OCI-LY7 (cell line): Measurements from ENCODE around the gene CYP4F2. TPM values are rescaled to one million over a fixed set of nuclear protein-coding genes. Genes with fewer than 3 reads are reported as not detected.
A peak's percentile ranks its signal among the peaks of the same experiment; 100 is the strongest.
"Not testable (repeated sequence)": the region's sequence is repeated elsewhere in the genome, so short reads cannot be mapped to it uniquely, and the experiment has no call there.

ENCODE experiments used
- BruUV-seq: library from RNA; stranded (reverse); fragments of 400-500 nt; replicated peaks from 2 replicates; lab custom pipeline; 2021; lab: Mats Ljungman, UMichigan
- CTCF ChIA-PET: fragments of 300-600 bp; sonication (Branson Sonifier 250); formaldehyde crosslinking; loops from one replicate; lab custom pipeline; 2022; ENCODE audit warnings: antibody characterized with exemption; ENCODE audit not compliant: unreplicated experiment; lab: Charles Lee
- POLR2A ChIA-PET: fragments of 300-600 bp; sonication (Branson Sonifier 250); formaldehyde crosslinking; loops from one replicate; lab custom pipeline; 2022; ENCODE audit warnings: antibody characterized with exemption; lab: Charles Lee
- DNase-seq: peaks from one replicate; pipeline ENCODE4 v3.0.0-alpha.2; 2015; ENCODE audit warnings: low spot score
- H2AFZ ChIP-seq: fragments of 200-600 bp; sonication (generic), shearing (Covaris generic); 2 replicates; pipeline ENCODE4 v1.6.1; 2014; ENCODE audit warnings: mild to moderate bottlenecking, antibody characterized with exemption, low read length, moderate library complexity
- H3K27ac ChIP-seq: fragments of 200-600 bp; sonication (generic); 2 replicates; pipeline ENCODE4 v1.5.1; 2014; ENCODE audit warnings: mixed run types, low read depth, mild to moderate bottlenecking, moderate library complexity, low read length, inconsistent platforms; ENCODE audit not compliant: poor library complexity, severe bottlenecking
- H3K36me3 ChIP-seq: fragments of 200-600 bp; sonication (generic); 2 replicates; pipeline ENCODE4 v1.6.1; 2014; ENCODE audit warnings: mild to moderate bottlenecking, antibody characterized with exemption, low read length, moderate library complexity, mixed read lengths; ENCODE audit not compliant: insufficient read depth
- H3K4me1 ChIP-seq: fragments of 200-600 bp; sonication (generic); 2 replicates; pipeline ENCODE4 v1.5.1; 2014; ENCODE audit warnings: mild to moderate bottlenecking, low read length; ENCODE audit not compliant: insufficient read depth, poor library complexity, severe bottlenecking
- H3K4me2 ChIP-seq: fragments of 200-600 bp; sonication (generic); 2 replicates; pipeline ENCODE4 v1.6.1; 2014; ENCODE audit warnings: mild to moderate bottlenecking, low read length
- H3K4me3 ChIP-seq: fragments of 200-600 bp; sonication (generic); 2 replicates; pipeline ENCODE4 v1.5.1; 2014; ENCODE audit warnings: mild to moderate bottlenecking, low read depth, low read length; ENCODE audit not compliant: poor library complexity, severe bottlenecking
- H3K79me2 ChIP-seq: fragments of 200-600 bp; sonication (generic); 2 replicates; pipeline ENCODE4 v1.6.1; 2016; ENCODE audit warnings: low read depth, mild to moderate bottlenecking, low read length, moderate library complexity, mixed read lengths; ENCODE audit not compliant: insufficient read depth
- H3K9me2 ChIP-seq: fragments of 200-600 bp; sonication (generic); 2 replicates; pipeline ENCODE4 v1.6.1; 2016; ENCODE audit warnings: mild to moderate bottlenecking, low read length, mixed read lengths; ENCODE audit not compliant: insufficient read depth
- H3K9me3 ChIP-seq: fragments of 200-600 bp; sonication (generic); 2 replicates; pipeline ENCODE4 v1.6.1; 2014; ENCODE audit warnings: mild to moderate bottlenecking, mixed run types, low read length, mixed read lengths
- H4K20me1 ChIP-seq: fragments of 200-600 bp; sonication (generic); 2 replicates; pipeline ENCODE4 v1.6.1; 2014; ENCODE audit warnings: mild to moderate bottlenecking, antibody characterized with exemption, low read length, moderate library complexity, mixed read lengths; ENCODE audit not compliant: insufficient read depth
- EZH2phosphoT487 ChIP-seq: fragments of 200-600 bp; sonication (generic); IDR thresholded peaks from 2 replicates; pipeline ENCODE4 v1.6.1; 2018; ENCODE audit warnings: low read depth, borderline replicate concordance, mild to moderate bottlenecking, mixed run types, antibody characterized with exemption, low read length, moderate library complexity, mixed read lengths
- intact Hi-C: fragments of 100-400 bp; cut with micrococcal nuclease; formaldehyde crosslinking; loops from one replicate; pipeline ENCODE4 v1.10.0; 2022; ENCODE audit not compliant: unreplicated experiment
- total RNA-seq, 2 experiments: library from RNA; depleted of rRNA in 1 of 2; stranded (reverse); fragments of >200 nt in 1 of 2; shearing (Covaris generic) in 1 of 2; gene quantifications; 2 replicates each; pipeline ENCODE4 v1.2.3, GENCODE V29; 2014 to 2022
- TF ChIP-seq, protein P1 (sequence below): fragments of 200-600 bp; sonication (generic); conservative IDR thresholded peaks from 2 replicates; pipeline ENCODE4 v1.5.1; 2014; ENCODE audit warnings: mild to moderate bottlenecking, antibody characterized with exemption, low read length, moderate library complexity, mixed read lengths

CYP4F2 gene
- total RNA-seq, 2 experiments from 2014 or later = not detected

DNA sequence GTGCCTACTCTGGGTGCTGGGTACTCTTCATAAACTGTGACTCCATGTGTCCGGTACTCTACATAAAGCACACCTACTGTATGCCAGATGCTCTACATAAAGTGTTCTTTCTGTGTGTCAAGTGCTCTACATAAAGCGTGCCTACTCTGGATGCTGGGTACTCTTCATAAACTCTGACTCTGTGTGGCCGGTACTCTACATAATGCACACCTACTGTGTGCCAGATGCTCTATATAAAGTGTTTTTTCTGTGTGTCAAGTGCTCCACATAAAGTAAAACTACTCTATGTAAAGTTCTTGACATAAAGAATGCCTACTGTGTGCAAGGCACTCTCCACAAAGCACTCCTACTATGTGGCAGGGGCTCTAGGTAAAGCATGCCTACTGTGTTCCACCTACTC, 38.3 kb upstream of the CYP4F2 start:
- Histone ChIP-seq H3K9me2 (no peaks in the 10 kb centered on the region), H3K4me1 (no peaks in the 10 kb centered on the region), H3K27ac (no peak overlapping the region), H3K9me3 (no peaks in the 10 kb centered on the region), H3K4me2 (no peak overlapping the region), H2AFZ (no peak overlapping the region), H3K36me3 (no peaks in the 10 kb centered on the region), H4K20me1 (no peaks in the 10 kb centered on the region), H3K79me2 (no peaks in the 10 kb centered on the region), H3K4me3 (no peak overlapping the region)
- intact Hi-C loops = no loop called here
- no peak for TF ChIP-seq EZH2phosphoT487
- TF ChIP-seq, protein P1, sequence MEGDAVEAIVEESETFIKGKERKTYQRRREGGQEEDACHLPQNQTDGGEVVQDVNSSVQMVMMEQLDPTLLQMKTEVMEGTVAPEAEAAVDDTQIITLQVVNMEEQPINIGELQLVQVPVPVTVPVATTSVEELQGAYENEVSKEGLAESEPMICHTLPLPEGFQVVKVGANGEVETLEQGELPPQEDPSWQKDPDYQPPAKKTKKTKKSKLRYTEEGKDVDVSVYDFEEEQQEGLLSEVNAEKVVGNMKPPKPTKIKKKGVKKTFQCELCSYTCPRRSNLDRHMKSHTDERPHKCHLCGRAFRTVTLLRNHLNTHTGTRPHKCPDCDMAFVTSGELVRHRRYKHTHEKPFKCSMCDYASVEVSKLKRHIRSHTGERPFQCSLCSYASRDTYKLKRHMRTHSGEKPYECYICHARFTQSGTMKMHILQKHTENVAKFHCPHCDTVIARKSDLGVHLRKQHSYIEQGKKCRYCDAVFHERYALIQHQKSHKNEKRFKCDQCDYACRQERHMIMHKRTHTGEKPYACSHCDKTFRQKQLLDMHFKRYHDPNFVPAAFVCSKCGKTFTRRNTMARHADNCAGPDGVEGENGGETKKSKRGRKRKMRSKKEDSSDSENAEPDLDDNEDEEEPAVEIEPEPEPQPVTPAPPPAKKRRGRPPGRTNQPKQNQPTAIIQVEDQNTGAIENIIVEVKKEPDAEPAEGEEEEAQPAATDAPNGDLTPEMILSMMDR = no peak
- no peak for DNase-seq
- POLR2A ChIA-PET = no interaction called here
- no TSS peak for BruUV-seq
- CTCF ChIA-PET = no interaction called here

- BruUV-seq = no TSS peak
- H4K20me1 ChIP-seq = no peaks in the 10 kb centered on the region
- no peaks in the 10 kb centered on the region for H3K4me1 ChIP-seq
- no peak overlapping the region for H3K4me2 ChIP-seq
- no peak overlapping the region for H2AFZ ChIP-seq
- no peak for TF ChIP-seq EZH2phosphoT487
- TF ChIP-seq, protein P1 = no peak
- no peaks in the 10 kb centered on the region for H3K79me2 ChIP-seq
- intact Hi-C loops = no loop called here
- ChIA-PET POLR2A (no interaction called here), CTCF (no interaction called here)
- H3K9me2 ChIP-seq = no peaks in the 10 kb centered on the region
- H3K27ac ChIP-seq = no peak overlapping the region
- H3K4me3 ChIP-seq = no peak overlapping the region
- DNase-seq = no peak
- no peaks in the 10 kb centered on the region for H3K36me3 ChIP-seq
- H3K9me3 ChIP-seq = no peaks in the 10 kb centered on the region
These were observed 37.4 kb upstream of the CYP4F2 start for GRCh38 chr19:15935167-15935702.

- Histone ChIP-seq H2AFZ (no peak within 1 kb of the TSS), H3K9me2 (no peaks in the 10 kb centered on the region), H3K4me2 (no peak within 1 kb of the TSS), H3K9me3 (no peaks in the 10 kb centered on the region), H3K27ac (no peak within 1 kb of the TSS), H3K79me2 (no peaks in the 10 kb centered on the region), H3K4me3 (no peak within 1 kb of the TSS), H4K20me1 (no peaks in the 10 kb centered on the region), H3K4me1 (no peaks in the 10 kb centered on the region), H3K36me3 (no peaks in the 10 kb centered on the region)
- DNase-seq = peak; percentile 14
- no TSS peak for BruUV-seq
- ChIA-PET POLR2A (no interaction called here), CTCF (no interaction called here)
- no peak for TF ChIP-seq EZH2phosphoT487
- TF ChIP-seq, protein P1 = no peak
- intact Hi-C loops = no loop called here
These were observed 36.6 kb upstream of the CYP4F2 start, which contains the start of gene CYP4F11 for GRCh38 chr19:15934332-15935078. CYP4F11 (minus strand) TSS chr19:15934529; CDS start chr19:15934408, 121 bp downstream.

DNA sequence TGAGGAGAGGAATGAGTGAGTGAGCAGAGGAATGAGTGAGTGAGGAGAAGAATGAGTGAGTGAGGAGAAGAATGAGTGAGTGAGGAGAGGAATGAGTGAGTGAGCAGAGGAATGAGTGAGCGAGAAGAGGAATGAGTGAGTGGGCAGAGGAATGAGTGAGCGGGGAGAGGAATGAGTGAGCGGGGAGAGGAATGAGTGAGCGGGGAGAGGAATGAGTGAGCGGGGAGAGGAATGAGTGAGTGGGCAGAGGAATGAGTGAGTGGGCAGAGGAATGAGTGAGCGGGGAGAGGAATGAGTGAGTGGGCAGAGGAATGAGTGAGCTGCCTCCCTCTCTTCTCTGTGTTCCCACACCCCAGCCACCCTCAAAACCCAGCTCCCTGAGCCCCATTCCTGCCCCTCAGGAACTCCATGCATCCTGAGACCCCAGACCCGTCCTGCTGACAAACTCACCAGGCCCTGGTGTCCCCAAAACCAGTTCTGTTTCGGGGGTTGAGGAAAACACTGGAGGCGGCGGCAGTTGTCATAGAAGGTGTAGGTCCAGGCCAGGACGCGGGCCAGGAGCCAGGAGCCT, 36.0 kb upstream of the CYP4F2 start:
- H3K4me1 ChIP-seq, BruUV-seq, intact Hi-C loops, H3K9me2 ChIP-seq, POLR2A ChIA-PET, H2AFZ ChIP-seq, H3K9me3 ChIP-seq, H3K79me2 ChIP-seq, H4K20me1 ChIP-seq, H3K27ac ChIP-seq, CTCF ChIA-PET, H3K4me2 ChIP-seq, H3K4me3 ChIP-seq, H3K36me3 ChIP-seq, DNase-seq: not testable (repeated sequence)
